ENCODE measurements around the gene TNNI3K.

Gene TNNI3K

GRCh38 chr1:74341702-74342339, 106.6 kb downstream of the TNNI3K start:
- Histone ChIP-seq H3K4me3 (ENCODE audit: low read depth in 1 of 5, low read length in 5 of 5) (no peak overlapping the region), H3K9ac (ENCODE audit: low read length in 5 of 5) (no peak overlapping the region), H3K4me1 (ENCODE audit: control insufficient read depth in 5 of 5, insufficient read depth in 5 of 5, low read length in 5 of 5) (no peaks in the 10 kb centered on the region), H3K27me3 (ENCODE audit: control insufficient read depth in 5 of 5, insufficient read depth in 4 of 5, low read length in 5 of 5) (no peaks in the 10 kb centered on the region), H3K36me3 (ENCODE audit: control insufficient read depth in 5 of 5, insufficient read depth in 5 of 5, low read length in 5 of 5) (no peaks in the 10 kb centered on the region), H3K27ac (ENCODE audit: low read depth, low read length) (no peak overlapping the region), H3K9me3 (ENCODE audit: control insufficient read depth in 5 of 5, low read length in 5 of 5) (no peaks in the 10 kb centered on the region)

- Histone ChIP-seq H3K36me3 (ENCODE audit: control insufficient read depth in 5 of 5, insufficient read depth in 5 of 5, low read length in 5 of 5) (no peaks in the 10 kb centered on the region), H3K9ac (ENCODE audit: low read length in 5 of 5) (no peak overlapping the region), H3K27ac (ENCODE audit: low read depth, low read length) (no peak overlapping the region)
Observed at GRCh38 chr1:74343216-74343615, 108.0 kb downstream of the TNNI3K start.

GRCh38 chr1:74344387-74344786, 109.2 kb downstream of the TNNI3K start:
- Histone ChIP-seq H3K27me3 (ENCODE audit: control insufficient read depth in 5 of 5, insufficient read depth in 4 of 5, low read length in 5 of 5) (no peaks in the 10 kb centered on the region), H3K4me3 (ENCODE audit: low read depth in 1 of 5, low read length in 5 of 5) (no peak overlapping the region), H3K27ac (ENCODE audit: low read depth, low read length) (no peak overlapping the region), H3K36me3 (ENCODE audit: control insufficient read depth in 5 of 5, insufficient read depth in 5 of 5, low read length in 5 of 5) (no peaks in the 10 kb centered on the region), H3K9ac (ENCODE audit: low read length in 5 of 5) (no peak overlapping the region), H3K9me3 (ENCODE audit: control insufficient read depth in 5 of 5, low read length in 5 of 5) (no peaks in the 10 kb centered on the region), H3K4me1 (ENCODE audit: control insufficient read depth in 5 of 5, insufficient read depth in 5 of 5, low read length in 5 of 5) (no peaks in the 10 kb centered on the region)

More at GRCh38 chr1:74343216-74343615, 108.0 kb downstream of the TNNI3K start:
- H3K4me1 ChIP-seq (ENCODE audit: control insufficient read depth in 5 of 5, insufficient read depth in 5 of 5, low read length in 5 of 5), result no peaks in the 10 kb centered on the region
- H3K4me3 ChIP-seq (ENCODE audit: low read depth in 1 of 5, low read length in 5 of 5), result no peak overlapping the region
- H3K9me3 ChIP-seq (ENCODE audit: control insufficient read depth in 5 of 5, low read length in 5 of 5), result no peaks in the 10 kb centered on the region
- H3K27me3 ChIP-seq (ENCODE audit: control insufficient read depth in 5 of 5, insufficient read depth in 4 of 5, low read length in 5 of 5), result no peaks in the 10 kb centered on the region

GRCh38 chr1:74356493-74356892, 121.3 kb downstream of the TNNI3K start:
- no peaks in the 10 kb centered on the region for H3K27me3 ChIP-seq (ENCODE audit: control insufficient read depth in 5 of 5, insufficient read depth in 4 of 5, low read length in 5 of 5)
- H3K4me3 ChIP-seq (ENCODE audit: low read depth in 1 of 5, low read length in 5 of 5), result no peak overlapping the region
- H3K9me3 ChIP-seq (ENCODE audit: control insufficient read depth in 5 of 5, low read length in 5 of 5), result no peaks in the 10 kb centered on the region
- H3K36me3 ChIP-seq (ENCODE audit: control insufficient read depth in 5 of 5, insufficient read depth in 5 of 5, low read length in 5 of 5), result no peaks in the 10 kb centered on the region
- H3K4me1 ChIP-seq (ENCODE audit: control insufficient read depth in 5 of 5, insufficient read depth in 5 of 5, low read length in 5 of 5), result no peaks in the 10 kb centered on the region
- H3K27ac ChIP-seq (ENCODE audit: low read depth, low read length), result no peak overlapping the region
- H3K9ac ChIP-seq (ENCODE audit: low read length in 5 of 5), result no peak overlapping the region

- H3K36me3 ChIP-seq (ENCODE audit: control insufficient read depth in 5 of 5, insufficient read depth in 5 of 5, low read length in 5 of 5), result no peaks in the 10 kb centered on the region
- H3K27ac ChIP-seq (ENCODE audit: low read depth, low read length), result no peak overlapping the region
- H3K9me3 ChIP-seq (ENCODE audit: control insufficient read depth in 5 of 5, low read length in 5 of 5), result no peaks in the 10 kb centered on the region
- H3K9ac ChIP-seq (ENCODE audit: low read length in 5 of 5), result no peak overlapping the region
- H3K27me3 ChIP-seq (ENCODE audit: control insufficient read depth in 5 of 5, insufficient read depth in 4 of 5, low read length in 5 of 5), result no peaks in the 10 kb centered on the region
- H3K4me3 ChIP-seq (ENCODE audit: low read depth in 1 of 5, low read length in 5 of 5), result no peak overlapping the region
- no peaks in the 10 kb centered on the region for H3K4me1 ChIP-seq (ENCODE audit: control insufficient read depth in 5 of 5, insufficient read depth in 5 of 5, low read length in 5 of 5)
Observed at GRCh38 chr1:74357150-74357549, 122.0 kb downstream of the TNNI3K start.

GRCh38 chr1:74357756-74358155, 122.6 kb downstream of the TNNI3K start:
- Histone ChIP-seq H3K9me3 (ENCODE audit: control insufficient read depth in 5 of 5, low read length in 5 of 5) (no peaks in the 10 kb centered on the region), H3K36me3 (ENCODE audit: control insufficient read depth in 5 of 5, insufficient read depth in 5 of 5, low read length in 5 of 5) (no peaks in the 10 kb centered on the region), H3K27me3 (ENCODE audit: control insufficient read depth in 5 of 5, insufficient read depth in 4 of 5, low read length in 5 of 5) (no peaks in the 10 kb centered on the region), H3K4me1 (ENCODE audit: control insufficient read depth in 5 of 5, insufficient read depth in 5 of 5, low read length in 5 of 5) (no peaks in the 10 kb centered on the region), H3K27ac (ENCODE audit: low read depth, low read length) (no peak overlapping the region), H3K9ac (ENCODE audit: low read length in 5 of 5) (no peak overlapping the region), H3K4me3 (ENCODE audit: low read depth in 1 of 5, low read length in 5 of 5) (no peak overlapping the region)

- H3K36me3 ChIP-seq (ENCODE audit: control insufficient read depth in 5 of 5, insufficient read depth in 5 of 5, low read length in 5 of 5), result no peaks in the 10 kb centered on the region
- no peaks in the 10 kb centered on the region for H3K27me3 ChIP-seq (ENCODE audit: control insufficient read depth in 5 of 5, insufficient read depth in 4 of 5, low read length in 5 of 5)
- no peak overlapping the region for H3K9ac ChIP-seq (ENCODE audit: low read length in 5 of 5)
- no peak overlapping the region for H3K27ac ChIP-seq (ENCODE audit: low read depth, low read length)
- no peak overlapping the region for H3K4me3 ChIP-seq (ENCODE audit: low read depth in 1 of 5, low read length in 5 of 5)
- peaks cover 0 to 6% (median 3%) of the 10 kb centered on the region in 5 donors for H3K9me3 ChIP-seq (ENCODE audit: control insufficient read depth in 5 of 5, low read length in 5 of 5)
- no peaks in the 10 kb centered on the region for H3K4me1 ChIP-seq (ENCODE audit: control insufficient read depth in 5 of 5, insufficient read depth in 5 of 5, low read length in 5 of 5)
Observed at GRCh38 chr1:74362691-74363090, 127.5 kb downstream of the TNNI3K start.

GRCh38 chr1:74363220-74363619, 128.0 kb downstream of the TNNI3K start:
- no peaks in the 10 kb centered on the region for H3K4me1 ChIP-seq (ENCODE audit: control insufficient read depth in 5 of 5, insufficient read depth in 5 of 5, low read length in 5 of 5)
- no peak overlapping the region for H3K4me3 ChIP-seq (ENCODE audit: low read depth in 1 of 5, low read length in 5 of 5)
- no peaks in the 10 kb centered on the region for H3K36me3 ChIP-seq (ENCODE audit: control insufficient read depth in 5 of 5, insufficient read depth in 5 of 5, low read length in 5 of 5)
- no peak overlapping the region for H3K27ac ChIP-seq (ENCODE audit: low read depth, low read length)
- H3K9ac ChIP-seq (ENCODE audit: low read length in 5 of 5), result no peak overlapping the region
- peaks cover 0 to 6% (median 3%) of the 10 kb centered on the region in 5 donors for H3K9me3 ChIP-seq (ENCODE audit: control insufficient read depth in 5 of 5, low read length in 5 of 5)
- no peaks in the 10 kb centered on the region for H3K27me3 ChIP-seq (ENCODE audit: control insufficient read depth in 5 of 5, insufficient read depth in 4 of 5, low read length in 5 of 5)

- no peak overlapping the region for H3K27ac ChIP-seq (ENCODE audit: low read depth, low read length)
- no peak overlapping the region for H3K9ac ChIP-seq (ENCODE audit: low read length in 5 of 5)
- H3K9me3 ChIP-seq (ENCODE audit: control insufficient read depth in 5 of 5, low read length in 5 of 5), result peaks cover 0 to 6% (median 3%) of the 10 kb centered on the region in 5 donors
- H3K4me1 ChIP-seq (ENCODE audit: control insufficient read depth in 5 of 5, insufficient read depth in 5 of 5, low read length in 5 of 5), result no peaks in the 10 kb centered on the region
- H3K27me3 ChIP-seq (ENCODE audit: control insufficient read depth in 5 of 5, insufficient read depth in 4 of 5, low read length in 5 of 5), result no peaks in the 10 kb centered on the region
- peaks cover 0 to 7% (median 0%) of the 10 kb centered on the region in 5 donors for H3K36me3 ChIP-seq (ENCODE audit: control insufficient read depth in 5 of 5, insufficient read depth in 5 of 5, low read length in 5 of 5)
- no peak overlapping the region for H3K4me3 ChIP-seq (ENCODE audit: low read depth in 1 of 5, low read length in 5 of 5)
Observed at GRCh38 chr1:74367175-74367813, 132.1 kb downstream of the TNNI3K start.

GRCh38 chr1:74368335-74368734, 133.1 kb downstream of the TNNI3K start:
- Histone ChIP-seq H3K9me3 (ENCODE audit: control insufficient read depth in 5 of 5, low read length in 5 of 5) (peaks cover 0 to 6% (median 3%) of the 10 kb centered on the region in 5 donors), H3K36me3 (ENCODE audit: control insufficient read depth in 5 of 5, insufficient read depth in 5 of 5, low read length in 5 of 5) (peaks cover 0 to 7% (median 0%) of the 10 kb centered on the region in 5 donors), H3K4me1 (ENCODE audit: control insufficient read depth in 5 of 5, insufficient read depth in 5 of 5, low read length in 5 of 5) (no peaks in the 10 kb centered on the region), H3K9ac (ENCODE audit: low read length in 5 of 5) (no peak overlapping the region), H3K4me3 (ENCODE audit: low read depth in 1 of 5, low read length in 5 of 5) (no peak overlapping the region), H3K27me3 (ENCODE audit: control insufficient read depth in 5 of 5, insufficient read depth in 4 of 5, low read length in 5 of 5) (no peaks in the 10 kb centered on the region), H3K27ac (ENCODE audit: low read depth, low read length) (no peak overlapping the region)

Measured in subcutaneous abdominal adipose tissue (tissue), 5 donors.